H9 (cell line): Measurements from ENCODE around the gene NPRL2. TPM values are rescaled to one million over a fixed set of nuclear protein-coding genes. Genes with fewer than 3 reads are reported as not detected.

ENCODE experiments used
- DNase-seq: peaks from one replicate; pipeline ENCODE4 v3.0.0-alpha.2; 2017
- H2AFZ ChIP-seq: one replicate; pipeline ENCODE4 v1.6.1; 2013; ENCODE audit warnings: mild to moderate bottlenecking, low read length, control low read depth, moderate library complexity
- H2AK5ac ChIP-seq: 2 replicates; pipeline ENCODE4 v1.6.1; 2013; ENCODE audit warnings: low read length, control low read depth, mixed read lengths; ENCODE audit not compliant: insufficient read length
- H2BK120ac ChIP-seq: one replicate; pipeline ENCODE4 v1.6.1; 2013; ENCODE audit warnings: low read depth, mild to moderate bottlenecking, low read length, control low read depth, inconsistent platforms; ENCODE audit not compliant: poor library complexity, severe bottlenecking
- H2BK12ac ChIP-seq: 2 replicates; pipeline ENCODE4 v1.6.1; 2013; ENCODE audit warnings: low read length, control low read depth, mixed read lengths, low read depth; ENCODE audit not compliant: insufficient read length
- H2BK15ac ChIP-seq: 2 replicates; pipeline ENCODE4 v1.6.1; 2013; ENCODE audit warnings: low read depth, low read length, control low read depth
- H2BK20ac ChIP-seq: one replicate; pipeline ENCODE4 v1.6.1; 2013; ENCODE audit warnings: low read depth, mild to moderate bottlenecking, low read length, control low read depth, inconsistent platforms; ENCODE audit not compliant: poor library complexity, severe bottlenecking
- H2BK5ac ChIP-seq: 2 replicates; pipeline ENCODE4 v1.6.1; 2013; ENCODE audit warnings: low read length, control low read depth, mixed read lengths; ENCODE audit not compliant: insufficient read length
- H3K14ac ChIP-seq: 2 replicates; pipeline ENCODE4 v1.6.1; 2013; ENCODE audit warnings: low read length, control low read depth; ENCODE audit not compliant: insufficient read depth
- H3K18ac ChIP-seq: 2 replicates; pipeline ENCODE4 v1.6.1; 2013; ENCODE audit warnings: low read depth, mild to moderate bottlenecking, mixed read lengths, low read length, control low read depth; ENCODE audit not compliant: insufficient read length
- H3K23ac ChIP-seq: 2 replicates; pipeline ENCODE4 v1.6.1; 2013; ENCODE audit warnings: low read length, control low read depth, mixed read lengths, low read depth; ENCODE audit not compliant: insufficient read length
- H3K23me2 ChIP-seq: 2 replicates; pipeline ENCODE4 v1.6.1; 2013; ENCODE audit warnings: low read depth, mild to moderate bottlenecking, mixed read lengths, low read length, control low read depth; ENCODE audit not compliant: insufficient read length, poor library complexity, severe bottlenecking
- H3K27ac ChIP-seq: 2 replicates; pipeline ENCODE4 v1.5.1; 2013; ENCODE audit warnings: low read length, control low read depth, mixed read lengths, low read depth; ENCODE audit not compliant: insufficient read length
- H3K27me3 ChIP-seq: 2 replicates; pipeline ENCODE4 v1.6.1; 2013; ENCODE audit warnings: low read length, control low read depth, inconsistent platforms; ENCODE audit not compliant: insufficient read depth
- H3K4ac ChIP-seq: 2 replicates; pipeline ENCODE4 v1.6.1; 2013; ENCODE audit warnings: low read depth, mild to moderate bottlenecking, control low read depth, inconsistent platforms, low read length, moderate library complexity
- H3K4me1 ChIP-seq: 2 replicates; pipeline ENCODE4 v1.6.1; 2013; ENCODE audit warnings: low read length, control low read depth, inconsistent platforms; ENCODE audit not compliant: insufficient read depth
- H3K4me2 ChIP-seq: 2 replicates; pipeline ENCODE4 v1.6.1; 2013; ENCODE audit warnings: low read length, control low read depth, mixed read lengths; ENCODE audit not compliant: insufficient read length, insufficient read depth
- H3K56ac ChIP-seq: 2 replicates; pipeline ENCODE4 v1.6.1; 2013; ENCODE audit warnings: low read depth, mild to moderate bottlenecking, mixed read lengths, low read length, control low read depth; ENCODE audit not compliant: insufficient read length
- H3K79me1 ChIP-seq: 2 replicates; pipeline ENCODE4 v1.6.1; 2013; ENCODE audit warnings: low read depth, mild to moderate bottlenecking, moderate library complexity, low read length, control low read depth, inconsistent platforms; ENCODE audit not compliant: insufficient read depth, poor library complexity, severe bottlenecking
- H3K79me2 ChIP-seq: 2 replicates; pipeline ENCODE4 v1.6.1; 2013; ENCODE audit warnings: low read length, control low read depth, inconsistent platforms; ENCODE audit not compliant: insufficient read depth
- H3K9ac ChIP-seq: 2 replicates; pipeline ENCODE4 v1.6.1; 2013; ENCODE audit warnings: low read length, control low read depth, mixed read lengths; ENCODE audit not compliant: insufficient read length; ENCODE audit errors: extremely low read depth
- H3K9me3 ChIP-seq: one replicate; pipeline ENCODE4 v1.6.1; 2013; ENCODE audit warnings: low read depth, low read length, inconsistent platforms; ENCODE audit not compliant: control insufficient read depth
- H3T11ph ChIP-seq: one replicate; pipeline ENCODE4 v1.6.1; 2013; ENCODE audit warnings: mild to moderate bottlenecking, low read length, control low read depth, inconsistent platforms
- H4K20me1 ChIP-seq: one replicate; pipeline ENCODE4 v1.6.1; 2013; ENCODE audit not compliant: control insufficient read depth, insufficient read length, insufficient read depth
- H4K5ac ChIP-seq: 2 replicates; pipeline ENCODE4 v1.6.1; 2013; ENCODE audit warnings: low read depth, mild to moderate bottlenecking, mixed read lengths, low read length, control low read depth; ENCODE audit not compliant: insufficient read length
- H4K8ac ChIP-seq: replicated peaks from 2 replicates; pipeline ENCODE4 v1.6.1; 2013; ENCODE audit warnings: low read length, control low read depth, mixed read lengths, low read depth; ENCODE audit not compliant: insufficient read length
- H4K91ac ChIP-seq: 2 replicates; pipeline ENCODE4 v1.6.1; 2013; ENCODE audit warnings: low read depth, mild to moderate bottlenecking, moderate library complexity, mixed read lengths, low read length, control low read depth; ENCODE audit not compliant: insufficient read length
- H3K27ac Mint-ChIP-seq, 3 experiments: 2 replicates in 2 of 3; 3 replicates in 1 of 3; pipeline ENCODE4 v1.8.0; 2020 to 2021; ENCODE audit warnings: mixed read lengths in 3 of 3, mild to moderate bottlenecking in 1 of 3, moderate library complexity in 1 of 3
- H3K27me3 Mint-ChIP-seq: 2 replicates; pipeline ENCODE4 v1.8.0; 2021; ENCODE audit warnings: low read depth, mild to moderate bottlenecking, moderate library complexity, mixed read lengths
- H3K36me3 Mint-ChIP-seq, 3 experiments: 2 replicates in 2 of 3; 3 replicates in 1 of 3; pipeline ENCODE4 v1.8.0; 2020 to 2021; ENCODE audit warnings: low read depth in 3 of 3, mixed read lengths in 3 of 3; ENCODE audit not compliant: insufficient read depth in 1 of 3
- H3K4me1 Mint-ChIP-seq, 2 experiments: 2 replicates each; pipeline ENCODE4 v1.8.0; 2020; ENCODE audit warnings: mixed read lengths in 2 of 2
- H3K4me3 Mint-ChIP-seq, 2 experiments: 2 replicates in 1 of 2; 3 replicates in 1 of 2; pipeline ENCODE4 v1.8.0; 2020 to 2021; ENCODE audit warnings: mild to moderate bottlenecking in 2 of 2, mixed read lengths in 2 of 2, moderate library complexity in 1 of 2
- H3K9me3 Mint-ChIP-seq, 2 experiments: 2 replicates in 1 of 2; 3 replicates in 1 of 2; pipeline ENCODE4 v1.8.0; 2020; ENCODE audit warnings: mild to moderate bottlenecking in 2 of 2, mixed read lengths in 2 of 2, moderate library complexity in 1 of 2
- WGBS: extraction: QIAGEN DNeasy Blood & Tissue Kit; methylation state at CpG from one replicate; pipeline ENCODE4 v1.1.7; 2013; ENCODE audit warnings: missing lambda C conversion rate, low lambda C conversion rate, mixed read lengths; ENCODE audit not compliant: insufficient read length; ENCODE audit errors: extremely low coverage; 5-methylcytosine and 5-hydroxymethylcytosine counted together
- total RNA-seq: library from RNA; stranded (reverse); gene quantifications from 2 replicates; pipeline ENCODE4 v1.2.1, GENCODE V29; 2021
- TF ChIP-seq, protein P1 (sequence below): fragments of 200-600 bp; sonication (generic); conservative IDR thresholded peaks from 3 replicates; pipeline ENCODE4 v1.8.0; 2021; ENCODE audit warnings: antibody characterized with exemption, mild to moderate bottlenecking

NPRL2 gene
- total RNA-seq, 1 experiment from 2014 or later = 23.4 TPM

DNA sequence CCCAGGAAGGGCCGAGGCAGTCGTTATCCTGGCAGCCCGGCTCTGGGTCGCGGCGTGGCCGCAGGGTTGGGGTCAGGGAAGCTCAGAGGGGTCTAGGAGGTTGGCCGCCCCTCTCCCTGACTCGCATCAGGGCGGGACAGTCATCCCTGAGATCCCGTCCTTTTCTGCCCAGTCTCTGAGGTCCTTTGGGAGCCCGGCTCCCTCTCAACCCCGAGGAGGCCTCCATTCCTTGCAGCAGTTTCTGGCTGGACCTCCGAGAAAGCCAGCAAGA, 28.5 kb downstream of the NPRL2 start:
- peak overlapping the region; percentile 41 for H3K18ac ChIP-seq
- peaks cover 5% of the 10 kb centered on the region; the same call in 1 of the 2 replicates for H3K79me2 ChIP-seq
- no peak overlapping the region for H2BK15ac ChIP-seq
- no peak for DNase-seq
- H2BK120ac ChIP-seq = no peak overlapping the region
- H3K27me3 Mint-ChIP-seq = no peaks in the 10 kb centered on the region
- no peak overlapping the region for H2BK5ac ChIP-seq
- TF ChIP-seq, protein P1, sequence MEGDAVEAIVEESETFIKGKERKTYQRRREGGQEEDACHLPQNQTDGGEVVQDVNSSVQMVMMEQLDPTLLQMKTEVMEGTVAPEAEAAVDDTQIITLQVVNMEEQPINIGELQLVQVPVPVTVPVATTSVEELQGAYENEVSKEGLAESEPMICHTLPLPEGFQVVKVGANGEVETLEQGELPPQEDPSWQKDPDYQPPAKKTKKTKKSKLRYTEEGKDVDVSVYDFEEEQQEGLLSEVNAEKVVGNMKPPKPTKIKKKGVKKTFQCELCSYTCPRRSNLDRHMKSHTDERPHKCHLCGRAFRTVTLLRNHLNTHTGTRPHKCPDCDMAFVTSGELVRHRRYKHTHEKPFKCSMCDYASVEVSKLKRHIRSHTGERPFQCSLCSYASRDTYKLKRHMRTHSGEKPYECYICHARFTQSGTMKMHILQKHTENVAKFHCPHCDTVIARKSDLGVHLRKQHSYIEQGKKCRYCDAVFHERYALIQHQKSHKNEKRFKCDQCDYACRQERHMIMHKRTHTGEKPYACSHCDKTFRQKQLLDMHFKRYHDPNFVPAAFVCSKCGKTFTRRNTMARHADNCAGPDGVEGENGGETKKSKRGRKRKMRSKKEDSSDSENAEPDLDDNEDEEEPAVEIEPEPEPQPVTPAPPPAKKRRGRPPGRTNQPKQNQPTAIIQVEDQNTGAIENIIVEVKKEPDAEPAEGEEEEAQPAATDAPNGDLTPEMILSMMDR = no peak; the same call in 2 of the 3 replicates
- H3K56ac ChIP-seq = no peak overlapping the region
- H3K14ac ChIP-seq = peak overlapping the region; percentile 36; the same call in 1 of the 2 replicates
- no peak overlapping the region for H2BK20ac ChIP-seq
- H4K8ac ChIP-seq = no peak overlapping the region
- no peak overlapping the region for H3K27ac ChIP-seq
- H4K5ac ChIP-seq = no peak overlapping the region
- H3K4me3 Mint-ChIP-seq = peak overlapping the region; percentile 85 to 90
- H3K27ac Mint-ChIP-seq = peak overlapping the region in 1 of 3 experiments; percentile 95; a peak in 3 of 7 replicates
- peak overlapping the region; percentile 37 for H3K4me2 ChIP-seq
- H2BK12ac ChIP-seq = no peak overlapping the region
- H2AFZ ChIP-seq = no peak overlapping the region
- no peaks in the 10 kb centered on the region for H3K9me3 ChIP-seq
- H3K27me3 ChIP-seq = no peaks in the 10 kb centered on the region
- no peaks in the 10 kb centered on the region for H4K20me1 ChIP-seq
- H3K4me1 ChIP-seq = peaks cover 6% of the 10 kb centered on the region; the same call in 1 of the 2 replicates
- peaks cover 23 to 46% of the 10 kb centered on the region in 2 experiments for H3K4me1 Mint-ChIP-seq
- peaks cover 32 to 53% (median 42%) of the 10 kb centered on the region in 3 experiments for H3K36me3 Mint-ChIP-seq
- peak overlapping the region; percentile 21 for H3K9ac ChIP-seq
- H3K9me3 Mint-ChIP-seq = no peaks in the 10 kb centered on the region
- no peaks in the 10 kb centered on the region for H3K79me1 ChIP-seq
- no peak overlapping the region for H4K91ac ChIP-seq
- peaks cover 15% of the 10 kb centered on the region for H3K23me2 ChIP-seq
- no peak overlapping the region for H3K23ac ChIP-seq
- no peak overlapping the region for H3T11ph ChIP-seq
- no peak overlapping the region for H3K4ac ChIP-seq
- no CpG with 5 or more reads among the region's 14 CpGs for WGBS
- H2AK5ac ChIP-seq = no peak overlapping the region
